DMS 273 (cell line): ENCODE results near the gene CTCFL.
"Not testable (repeated sequence)": the region's sequence is repeated elsewhere in the genome, so short reads cannot be mapped to it uniquely, and the experiment has no call there.

ENCODE experiments used
- DNase-seq: peaks from one replicate; lab custom pipeline; 2025; ENCODE audit not compliant: unreplicated experiment; lab: John Stamatoyannopoulos, UW

CTCFL gene

GRCh38 chr20:57509665-57510237 lies 15.2 kb downstream of the CTCFL start:
- DNase-seq = peak; percentile 30

- no peak for DNase-seq
These were observed 16.1 kb downstream of the CTCFL start for GRCh38 chr20:57508831-57509230.

GRCh38 chr20:57508381-57508780 lies 16.6 kb downstream of the CTCFL start:
- DNase-seq = no peak

- DNase-seq = no peak
These were observed 17.5 kb downstream of the CTCFL start for GRCh38 chr20:57507477-57507876.

GRCh38 chr20:57505979-57506378 lies 19.0 kb downstream of the CTCFL start:
- peak; percentile 86 for DNase-seq

- DNase-seq = no peak
These were observed 20.5 kb downstream of the CTCFL start for GRCh38 chr20:57504411-57504810.

GRCh38 chr20:57503035-57503658 lies 21.8 kb downstream of the CTCFL start:
- DNase-seq = no peak

- no peak for DNase-seq
These were observed 22.6 kb downstream of the CTCFL start for GRCh38 chr20:57502336-57502700.

- DNase-seq = peak; percentile 42
These were observed 23.2 kb downstream of the CTCFL start for GRCh38 chr20:57501461-57502335.

GRCh38 chr20:57500962-57501361 lies 24.0 kb downstream of the CTCFL start:
- DNase-seq = no peak

GRCh38 chr20:57500235-57500634 lies 24.7 kb downstream of the CTCFL start:
- DNase-seq = no peak

GRCh38 chr20:57499676-57500075 lies 25.3 kb downstream of the CTCFL start:
- DNase-seq = no peak

GRCh38 chr20:57498425-57499400 lies 26.2 kb downstream of the CTCFL start:
- peak; percentile 70 for DNase-seq

- DNase-seq = no peak
These were observed 28.3 kb downstream of the CTCFL start for GRCh38 chr20:57496592-57496991.

- DNase-seq = no peak
These were observed 29.0 kb downstream of the CTCFL start for GRCh38 chr20:57495978-57496377.

- no peak for DNase-seq
These were observed 31.8 kb downstream of the CTCFL start for GRCh38 chr20:57493091-57493615.

GRCh38 chr20:57491373-57491772 lies 33.6 kb downstream of the CTCFL start:
- DNase-seq = no peak

- DNase-seq = not testable (repeated sequence)
These were observed 36.7 kb downstream of the CTCFL start for GRCh38 chr20:57488277-57488676.

- DNase-seq = no peak
These were observed 39.2 kb downstream of the CTCFL start for GRCh38 chr20:57485770-57486169.

- DNase-seq = no peak
These were observed 40.2 kb downstream of the CTCFL start for GRCh38 chr20:57484772-57485171.
